Adrenal gland (tissue), 12 donors: Measurements from ENCODE around the gene CRTC3. TPM values are rescaled to one million over a fixed set of nuclear protein-coding genes. Genes with fewer than 3 reads are reported as not detected.
"Not testable (repeated sequence)": the region's sequence is repeated elsewhere in the genome, so short reads cannot be mapped to it uniquely, and the experiment has no call there.

Experiments
- DNase-seq, 7 donors: peaks; one replicate each; pipeline ENCODE4 v3.0.0-alpha.2; 2019 to 2020
- H3K27ac ChIP-seq, 5 donors: fragments of 200-600 bp; sonication (generic) in 4 of 5; 1 replicate in 3 of 5; 2 replicates in 2 of 5; pipeline versions ENCODE4 v1.5.1 to v1.8.0; 2016 to 2020; ENCODE audit warnings: mild to moderate bottlenecking in 1 of 5
- H3K27me3 ChIP-seq: fragments of 200-600 bp; 2 replicates; pipeline ENCODE4 v1.8.0; 2021
- H3K36me3 ChIP-seq, 2 donors: fragments of 200-600 bp; replicated peaks in 1 of 2; 1 replicate in 1 of 2; 2 replicates in 1 of 2; pipeline versions ENCODE4 v1.5.1 to v1.8.0; 2018 to 2022
- H3K4me1 ChIP-seq, 2 donors: fragments of 200-600 bp; replicated peaks in 1 of 2; 1 replicate in 1 of 2; 2 replicates in 1 of 2; pipeline versions ENCODE4 v1.5.1 to v1.8.0; 2018 to 2021
- H3K4me3 ChIP-seq, 4 donors: fragments of 200-600 bp; sonication (generic) in 3 of 4; one replicate each; pipeline ENCODE4 v1.5.1; 2016 to 2018
- H3K9me3 ChIP-seq, 3 donors: fragments of 200-600 bp; sonication (generic) in 1 of 3; replicated peaks in 1 of 3; 1 replicate in 2 of 3; 2 replicates in 1 of 3; pipeline versions ENCODE4 v1.5.1 to v1.8.0; 2016 to 2021
- POLR2A ChIP-seq, 2 donors: fragments of 450-650 bp; IDR thresholded peaks; one replicate each; pipeline ENCODE4 v1.6.1; 2017; ENCODE audit warnings: antibody characterized with exemption in 2 of 2, mild to moderate bottlenecking in 2 of 2, moderate library complexity in 1 of 2
- WGBS, 4 donors: extraction: QIAGEN DNeasy Blood & Tissue Kit in 2 of 4; methylation state at CpG; one replicate each; pipeline versions ENCODE4 v1.1.5 to v1.1.7; 2013 to 2017; 5-methylcytosine and 5-hydroxymethylcytosine counted together
- intact Hi-C, 2 donors: fragments of 100-400 bp; cut with DNase I; formaldehyde crosslinking; loops; one replicate each; pipeline versions ENCODE4 v1.14.1 to v1.15.0; 2022 to 2023
- polyA plus RNA-seq, 3 donors: library from polyadenylated mRNA; stranded (reverse); fragments of 200-250 nt in 2 of 3; fragments of 350-450 nt in 1 of 3; fragmentation: Illumina TruSeq in 1 of 3; extraction: RNeasy Lipid Tissue Mini Kit (QIAGEN cat#74804) in 1 of 3; gene quantifications; one replicate each; pipeline ENCODE4 v1.2.3, GENCODE V29; 2013 to 2014
- total RNA-seq, 9 donors: library from RNA; depleted of rRNA in 4 of 9; stranded (reverse); fragments of >200 nt in 4 of 9; fragments of 120-200 nt in 1 of 9; fragmentation: NEBNext Ultra II Directional in 1 of 9; extraction: Animal tissue kit (Norgen Biotek cat#: 25700) in 1 of 9; gene quantifications; one replicate each; pipeline versions ENCODE4 v1.1.0 to v1.2.4, GENCODE V29; 2013 to 2023
- TF ChIP-seq, protein P1 (sequence below), 6 experiments: fragments of 450-650 bp in 4 of 6; fragments of 200-600 bp in 2 of 6; sonication (generic) in 1 of 6; IDR thresholded peaks; 1 replicate in 5 of 6; 2 replicates in 1 of 6; pipeline versions ENCODE4 v1.5.1 to v1.8.0; 2016 to 2021; ENCODE audit warnings: antibody characterized with exemption in 6 of 6, mild to moderate bottlenecking in 2 of 6, moderate library complexity in 1 of 6
- donor health status: healthy with polysubstance abuse.
- donor health status: Bipolar disorder and iron deficiency.
- donor health status: DM: yes; HTN: yes; CAD: no.
- donor health status: DM: no; HTN: no; CAD: no.
- donor health status: DM: no; HTN: no; CAD: no.
- donor health status: DM: yes; HTN: yes; CAD: no.

CRTC3 gene
- total and polyA plus RNA-seq, 12 donors: 11.5 to 46.7 (median 31.8) TPM

DNA sequence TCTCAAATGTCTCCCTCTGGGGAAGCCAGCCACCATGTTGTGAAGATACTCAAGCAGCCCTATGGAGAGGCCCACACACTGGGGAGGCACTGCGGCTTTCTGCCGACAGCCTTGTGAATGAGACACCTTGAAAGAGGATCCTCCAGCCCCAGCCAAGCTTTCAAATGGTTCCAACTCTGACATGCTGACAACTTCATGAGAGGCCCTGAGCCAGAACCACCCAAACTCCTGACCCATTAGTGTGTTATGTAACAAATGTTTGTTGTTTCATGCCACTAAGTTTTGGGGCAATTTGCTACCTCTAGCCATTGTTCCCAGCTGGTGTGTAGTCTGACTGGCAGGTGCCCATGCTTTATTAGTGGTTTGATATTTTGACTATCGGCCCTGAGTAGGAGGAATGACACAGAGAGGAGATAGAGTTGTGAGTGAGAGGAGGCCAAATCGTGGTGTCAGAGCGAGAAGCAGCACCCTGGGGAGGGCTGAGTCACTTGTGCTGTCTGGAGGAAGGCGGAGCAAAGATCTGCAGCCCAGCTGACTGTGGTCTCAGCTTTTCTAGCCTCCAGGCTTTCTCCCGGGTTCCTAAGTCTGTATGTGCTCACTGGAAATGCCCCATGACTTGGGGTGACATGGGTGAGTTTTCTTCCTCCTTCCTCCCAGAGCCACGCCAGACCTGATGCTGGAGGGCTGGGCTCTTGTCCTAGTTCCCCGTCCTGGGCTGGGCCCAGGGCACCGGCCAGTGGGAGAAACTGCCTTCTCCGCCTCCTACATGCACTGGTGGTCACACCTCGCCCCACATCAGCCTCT, 130.7 kb downstream of the CRTC3 start:
- H3K27ac ChIP-seq: peak overlapping the region in 4 of 5 donors; percentile 60 to 89 (median 78)

DNA sequence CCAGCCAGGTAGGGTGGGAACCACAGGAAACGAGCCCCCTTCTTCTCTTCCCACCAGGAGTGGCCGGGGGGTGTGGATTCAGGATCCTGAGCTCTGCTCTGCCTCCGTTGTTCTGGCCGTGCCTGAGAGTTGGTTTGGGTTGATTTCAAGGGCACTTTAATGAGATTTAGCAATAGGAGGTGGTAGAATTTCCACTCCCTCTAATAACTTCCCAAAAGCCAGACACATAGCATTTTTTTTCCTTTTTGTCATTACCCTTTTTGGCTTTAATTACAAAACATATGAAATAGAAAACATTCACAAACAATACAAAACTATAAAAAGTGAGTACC, 131.2 kb downstream of the CRTC3 start:
- H3K27me3 ChIP-seq, DNase-seq, H3K9me3 ChIP-seq, intact Hi-C loops, H3K36me3 ChIP-seq: not testable (repeated sequence)
- Histone ChIP-seq H3K27ac (peak overlapping the region in 4 of 5 donors; percentile 60 to 89 (median 78)), H3K4me1 (peaks cover 9 to 29% of the 10 kb centered on the region in 2 donors), H3K4me3 (peak overlapping the region in 1 of 4 donors; percentile 17)
- 14 to 40% (median 31%) methylated on average over 1 to 4 of the region's 4 CpGs for WGBS, 4 donors

More for the DNA sequence above, 130.7 kb downstream of the CRTC3 start:
- H3K27me3 ChIP-seq: no peaks in the 10 kb centered on the region
- 25 to 41% (median 35%) methylated on average over 5 to 12 of the region's 12 CpGs for WGBS, 4 donors
- DNase-seq: peak; percentile 69 to 93 (median 88)
- intact Hi-C loops: no loop called here
- no peaks in the 10 kb centered on the region for H3K36me3 ChIP-seq
- no peaks in the 10 kb centered on the region for H3K9me3 ChIP-seq
- TF ChIP-seq POLR2A (IDR thresholded peaks at IDR 0.05): peak in 1 of 2 donors; percentile 55
- TF ChIP-seq, protein P1, sequence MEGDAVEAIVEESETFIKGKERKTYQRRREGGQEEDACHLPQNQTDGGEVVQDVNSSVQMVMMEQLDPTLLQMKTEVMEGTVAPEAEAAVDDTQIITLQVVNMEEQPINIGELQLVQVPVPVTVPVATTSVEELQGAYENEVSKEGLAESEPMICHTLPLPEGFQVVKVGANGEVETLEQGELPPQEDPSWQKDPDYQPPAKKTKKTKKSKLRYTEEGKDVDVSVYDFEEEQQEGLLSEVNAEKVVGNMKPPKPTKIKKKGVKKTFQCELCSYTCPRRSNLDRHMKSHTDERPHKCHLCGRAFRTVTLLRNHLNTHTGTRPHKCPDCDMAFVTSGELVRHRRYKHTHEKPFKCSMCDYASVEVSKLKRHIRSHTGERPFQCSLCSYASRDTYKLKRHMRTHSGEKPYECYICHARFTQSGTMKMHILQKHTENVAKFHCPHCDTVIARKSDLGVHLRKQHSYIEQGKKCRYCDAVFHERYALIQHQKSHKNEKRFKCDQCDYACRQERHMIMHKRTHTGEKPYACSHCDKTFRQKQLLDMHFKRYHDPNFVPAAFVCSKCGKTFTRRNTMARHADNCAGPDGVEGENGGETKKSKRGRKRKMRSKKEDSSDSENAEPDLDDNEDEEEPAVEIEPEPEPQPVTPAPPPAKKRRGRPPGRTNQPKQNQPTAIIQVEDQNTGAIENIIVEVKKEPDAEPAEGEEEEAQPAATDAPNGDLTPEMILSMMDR (IDR thresholded peaks at IDR 0.05): no peak
- H3K4me3 ChIP-seq: peak overlapping the region in 1 of 4 donors; percentile 17
- peaks cover 9 to 29% of the 10 kb centered on the region in 2 donors for H3K4me1 ChIP-seq

DNA sequence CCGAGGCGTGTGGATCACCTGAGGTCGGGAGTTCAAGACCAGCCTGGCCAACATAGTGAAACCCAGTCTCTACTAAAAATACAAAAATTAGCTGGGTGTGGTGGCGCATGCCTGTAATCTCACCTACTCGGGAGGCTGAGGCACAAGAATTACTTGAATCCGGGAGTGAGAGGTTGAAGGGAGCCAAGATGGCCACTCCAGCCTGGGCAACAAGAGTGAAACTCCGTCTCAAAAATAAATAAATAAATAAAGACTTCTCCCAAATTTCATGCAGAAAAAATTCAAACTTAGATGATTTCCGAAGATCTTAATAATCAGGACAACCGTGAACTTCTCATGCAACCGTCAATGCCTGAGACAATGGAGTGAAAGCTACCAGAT, 134.3 kb downstream of the CRTC3 start:
- H3K27ac ChIP-seq, H3K27me3 ChIP-seq, H3K9me3 ChIP-seq, H3K36me3 ChIP-seq, intact Hi-C loops, DNase-seq, H3K4me3 ChIP-seq: not testable (repeated sequence)
- H3K4me1 ChIP-seq: peaks cover 9 to 20% of the 10 kb centered on the region in 2 donors
- WGBS, 4 donors: 96 to 98% (median 96%) methylated on average over 10 of the region's 10 CpGs

DNA sequence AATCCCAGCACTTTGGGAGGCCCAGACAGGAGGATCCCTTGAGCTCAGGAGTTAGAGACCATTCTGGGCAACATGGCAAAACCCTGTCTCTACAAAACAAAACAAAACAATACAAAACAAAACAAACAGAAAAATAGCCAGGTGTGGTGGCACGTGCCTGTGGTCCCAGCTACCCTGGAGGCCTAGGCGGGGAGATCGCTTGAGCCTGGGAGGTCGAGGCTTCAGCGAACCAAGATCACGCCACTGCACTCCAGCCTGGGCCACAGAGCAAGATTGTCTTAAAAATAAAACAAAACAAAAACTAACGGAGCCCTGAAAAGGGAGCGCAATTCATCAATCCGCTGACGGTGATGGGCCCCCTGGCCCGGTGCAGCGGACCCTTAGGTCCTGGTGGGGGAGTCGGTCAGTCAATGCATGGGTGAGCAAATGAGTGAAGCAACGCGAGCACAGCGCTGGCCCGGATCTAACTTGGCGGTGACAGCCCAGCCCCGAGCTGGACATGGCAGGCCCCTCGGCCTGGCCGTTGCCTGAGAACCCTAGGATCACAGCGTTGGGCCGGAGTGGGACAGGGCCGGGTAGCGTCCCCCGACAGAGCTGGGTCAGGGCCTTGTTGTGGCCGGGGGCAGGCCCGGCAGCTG, 135.0 kb downstream of the CRTC3 start:
- Histone ChIP-seq H3K27ac (peak overlapping the region in 4 of 5 donors; percentile 75 to 93 (median 89)), H3K36me3 (no peaks in the 10 kb centered on the region), H3K4me1 (peaks cover 9 to 18% of the 10 kb centered on the region in 2 donors), H3K27me3 (no peaks in the 10 kb centered on the region), H3K4me3 (peak overlapping the region in 3 of 4 donors; percentile 17 to 90 (median 56)), H3K9me3 (no peaks in the 10 kb centered on the region)
- WGBS, 4 donors: 30 to 53% (median 41%) methylated on average over 13 to 28 of the region's 28 CpGs
- DNase-seq: peak in 6 of 7 donors; percentile 45 to 76 (median 56)
- intact Hi-C loops: no loop called here
- TF ChIP-seq, protein P1 (IDR thresholded peaks at IDR 0.05): no peak
- TF ChIP-seq POLR2A (IDR thresholded peaks at IDR 0.05): no peak

DNA sequence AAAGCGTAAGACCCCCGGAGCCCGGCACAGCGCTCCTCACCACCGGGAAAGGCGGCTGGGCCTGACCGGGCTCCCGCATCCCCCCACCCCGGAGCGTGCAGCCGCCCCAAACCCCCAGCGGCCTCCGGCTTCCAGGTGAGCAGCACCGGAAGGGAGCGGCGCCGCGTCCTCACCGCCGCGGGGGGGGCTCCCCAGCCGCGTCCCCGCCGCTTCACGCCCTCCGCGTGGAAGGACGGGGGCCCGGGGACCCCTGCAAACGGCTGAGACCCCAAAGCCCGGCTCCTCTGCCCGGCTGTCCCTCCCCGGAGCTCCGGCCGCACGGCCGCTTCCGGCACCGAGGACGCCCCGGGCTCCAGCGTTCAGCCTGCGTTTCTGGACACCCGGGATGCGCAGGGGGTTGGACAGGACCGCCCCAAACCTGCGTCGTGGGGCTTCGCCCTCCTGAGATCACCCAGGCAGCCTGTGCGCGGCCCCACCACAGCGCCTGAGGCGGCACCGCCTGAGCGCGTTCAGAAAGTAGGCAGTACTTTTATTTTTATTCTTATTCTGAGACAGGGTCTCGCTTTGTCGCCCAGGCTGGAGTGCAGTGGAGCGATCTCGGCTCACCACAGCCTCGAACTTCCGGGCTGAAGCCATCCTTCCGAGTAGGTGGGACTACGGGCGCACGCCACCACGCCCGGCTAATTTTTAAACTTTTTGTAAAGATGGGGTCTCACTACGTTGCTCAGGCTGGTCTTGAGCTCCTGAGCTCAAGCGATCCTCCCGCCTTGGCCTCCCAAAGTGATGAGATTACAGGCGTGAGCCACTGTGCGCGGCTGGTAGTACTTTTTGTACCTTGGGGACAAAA, 135.8 kb downstream of the CRTC3 start:
- Histone ChIP-seq H3K9me3 (no peaks in the 10 kb centered on the region), H3K4me1 (peaks cover 5 to 10% of the 10 kb centered on the region in 2 donors), H3K36me3 (no peaks in the 10 kb centered on the region), H3K27ac (peak overlapping the region in 4 of 5 donors; percentile 75 to 93 (median 89)), H3K4me3 (peak overlapping the region; percentile 7 to 90 (median 36)), H3K27me3 (no peaks in the 10 kb centered on the region)
- intact Hi-C loops: no loop called here
- WGBS, 4 donors: 4 to 32% (median 6%) methylated on average over 6 to 75 of the region's 75 CpGs
- TF ChIP-seq, protein P1 (IDR thresholded peaks at IDR 0.05): no peak
- TF ChIP-seq POLR2A (IDR thresholded peaks at IDR 0.05): peak; percentile 72
- DNase-seq: peak; percentile 66 to 85 (median 72)
